HepG2 (cell line): ENCODE data around the gene SULT2A1. TPM values are rescaled to one million over a fixed set of nuclear protein-coding genes. Genes with fewer than 3 reads are reported as not detected.
A peak's percentile ranks its signal among the peaks of the same experiment; 100 is the strongest.

Source experiments
- CREB1 ChIP-seq, 2 experiments: fragments of 450-650 bp in 1 of 2; IDR thresholded peaks; 2 replicates each; pipeline ENCODE4 v1.6.1; 2016 to 2017; ENCODE audit warnings: control low read depth in 1 of 2, mild to moderate bottlenecking in 1 of 2, missing compliant biosample characterization in 1 of 2, missing genetic modification characterization in 1 of 2
- EHMT2 ChIP-seq: fragments of 200-600 bp; sonication (generic); IDR thresholded peaks from 2 replicates; pipeline ENCODE4 v1.7.0; 2017; ENCODE audit warnings: antibody characterized with exemption, low read depth, low read length, borderline replicate concordance
- NFE2 ChIP-seq: sonication (generic); formaldehyde crosslinking; IDR thresholded peaks from 2 replicates; pipeline ENCODE4 v1.4.0; 2020; ENCODE audit warnings: missing genetic modification reagents
- NFE2L2 ChIP-seq: fragments of 150-350 bp; IDR thresholded peaks from 2 replicates; pipeline ENCODE4 v1.6.1; 2014; ENCODE audit warnings: low read length
- PHF5A ChIP-seq: IDR thresholded peaks from one replicate; pipeline ENCODE4 v1.6.1; 2018; ENCODE audit warnings: low read depth, missing genetic modification reagents; ENCODE audit not compliant: unreplicated experiment
- POLR2A ChIP-seq, 2 experiments: IDR thresholded peaks; 2 replicates each; pipeline ENCODE4 v1.6.1; 2011; ENCODE audit warnings: low read depth in 2 of 2, low read length in 2 of 2, mild to moderate bottlenecking in 1 of 2, moderate library complexity in 1 of 2; ENCODE audit not compliant: insufficient read depth in 1 of 2
- SRSF4 ChIP-seq: fragments of 200-400 bp; formaldehyde crosslinking; IDR thresholded peaks from one replicate; pipeline ENCODE4 v1.6.1; 2018; ENCODE audit warnings: mild to moderate bottlenecking, low read depth, low read length, moderate library complexity; ENCODE audit not compliant: poor library complexity, severe bottlenecking
- ZFP1 ChIP-seq: IDR thresholded peaks from 2 replicates; pipeline ENCODE4 v1.6.1; 2016
- ZFP62 ChIP-seq: sonication (generic); formaldehyde crosslinking; IDR thresholded peaks from 2 replicates; pipeline ENCODE4 v1.4.0; 2020; ENCODE audit warnings: missing genetic modification reagents
- ZFYVE20 ChIP-seq: sonication (generic); formaldehyde crosslinking; IDR thresholded peaks from 2 replicates; pipeline ENCODE4 v1.8.0; 2023; ENCODE audit warnings: low read depth, mild to moderate bottlenecking, moderate library complexity, missing genetic modification reagents, borderline replicate concordance
- ZNF138 ChIP-seq: sonication (generic); formaldehyde crosslinking; IDR thresholded peaks from 2 replicates; pipeline ENCODE4 v1.5.0; 2020; ENCODE audit warnings: mild to moderate bottlenecking, low read depth, missing genetic modification reagents
- ZNF3 ChIP-seq: IDR thresholded peaks from 2 replicates; pipeline ENCODE4 v1.7.0; 2017; ENCODE audit warnings: inconsistent platforms
- ZNF503 ChIP-seq: sonication (generic); formaldehyde crosslinking; IDR thresholded peaks from 2 replicates; pipeline ENCODE4 v1.4.0; 2020; ENCODE audit warnings: missing genetic modification reagents
- ZNF7 ChIP-seq: IDR thresholded peaks from 2 replicates; pipeline ENCODE4 v1.6.1; 2016; ENCODE audit warnings: missing biosample characterization, missing genetic modification reagents
- ZNF883 ChIP-seq: sonication (generic); formaldehyde crosslinking; IDR thresholded peaks from 2 replicates; pipeline ENCODE4 v1.5.1; 2020; ENCODE audit warnings: mild to moderate bottlenecking, missing genetic modification reagents; ENCODE audit errors: not compliant biosample characterization
- ZSCAN5A ChIP-seq: sonication (generic); formaldehyde crosslinking; IDR thresholded peaks from 2 replicates; pipeline ENCODE4 v1.8.0; 2022; ENCODE audit warnings: mild to moderate bottlenecking, missing genetic modification reagents, borderline replicate concordance
- polyA plus RNA-seq, 8 experiments: library from polyadenylated mRNA; depleted of rRNA in 3 of 8; stranded (reverse) in 7 of 8; unstranded in 1 of 8; fragments of >200 nt; fragmentation: Illumina TruSeq in 4 of 8; extraction: Trizol in 4 of 8; gene quantifications; 2 replicates each; pipeline versions ENCODE4 v1.2.1 to v1.2.3, GENCODE V29; 2011 to 2016; ENCODE audit warnings: low read depth in 4 of 8, missing spikeins in 1 of 8, mixed read lengths in 1 of 8; ENCODE audit not compliant: insufficient read depth in 1 of 8
- total RNA-seq, 5 experiments: library from RNA; depleted of rRNA; stranded (reverse); fragments of >200 nt; fragmentation: Illumina TruSeq; extraction: Trizol; gene quantifications; 2 replicates each; pipeline ENCODE4 v1.2.3, GENCODE V29; 2016; ENCODE audit warnings: low read depth in 1 of 5
- TF ChIP-seq, protein P1 (sequence below): sonication (generic); formaldehyde crosslinking; IDR thresholded peaks from 2 replicates; pipeline ENCODE4 v1.4.0; 2020; ENCODE audit warnings: mild to moderate bottlenecking, low read depth, missing genetic modification reagents
- TF ChIP-seq, protein P2 (sequence below): sonication (generic); formaldehyde crosslinking; IDR thresholded peaks from 2 replicates; pipeline ENCODE4 v1.8.0; 2022; ENCODE audit warnings: mild to moderate bottlenecking, missing genetic modification reagents, moderate library complexity

Gene SULT2A1
- total and polyA plus RNA-seq, 2 of the 13 experiments (the other 11 are each of a cell fraction or from before 2014, with no cell fraction given): 137 to 193 TPM

GRCh38 chr19:47886010-47886559 lies at the start of gene SULT2A1 (continued):
- TF ChIP-seq, protein P1, sequence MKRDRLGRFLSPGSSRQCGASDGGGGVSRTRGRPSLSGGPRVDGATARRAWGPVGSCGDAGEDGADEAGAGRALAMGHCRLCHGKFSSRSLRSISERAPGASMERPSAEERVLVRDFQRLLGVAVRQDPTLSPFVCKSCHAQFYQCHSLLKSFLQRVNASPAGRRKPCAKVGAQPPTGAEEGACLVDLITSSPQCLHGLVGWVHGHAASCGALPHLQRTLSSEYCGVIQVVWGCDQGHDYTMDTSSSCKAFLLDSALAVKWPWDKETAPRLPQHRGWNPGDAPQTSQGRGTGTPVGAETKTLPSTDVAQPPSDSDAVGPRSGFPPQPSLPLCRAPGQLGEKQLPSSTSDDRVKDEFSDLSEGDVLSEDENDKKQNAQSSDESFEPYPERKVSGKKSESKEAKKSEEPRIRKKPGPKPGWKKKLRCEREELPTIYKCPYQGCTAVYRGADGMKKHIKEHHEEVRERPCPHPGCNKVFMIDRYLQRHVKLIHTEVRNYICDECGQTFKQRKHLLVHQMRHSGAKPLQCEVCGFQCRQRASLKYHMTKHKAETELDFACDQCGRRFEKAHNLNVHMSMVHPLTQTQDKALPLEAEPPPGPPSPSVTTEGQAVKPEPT (CRISPR knock-in tag): no peak
- no peak for TF ChIP-seq SRSF4
- TF ChIP-seq ZSCAN5A: peak; percentile 74; the same call in 1 of the 2 replicates
- TF ChIP-seq ZNF138 (CRISPR knock-in tag): no peak
- TF ChIP-seq ZNF503 (CRISPR knock-in tag): peak; percentile 85; the same call in 1 of the 2 replicates
- no peak for TF ChIP-seq CREB1 (IDR thresholded peaks at IDR 0.05)
- peak; percentile 73; the same call in 1 of the 2 replicates for TF ChIP-seq CREB1 (CRISPR knock-in tag; IDR thresholded peaks at IDR 0.05)
- no peak for TF ChIP-seq ZNF3
- no peak for TF ChIP-seq ZNF883 (CRISPR knock-in tag)
- no peak for TF ChIP-seq ZFYVE20 (CRISPR knock-in tag)
- TF ChIP-seq POLR2A (IDR thresholded peaks at IDR 0.05; ENCODE audit: insufficient read depth in 1 of 2, low read depth in 2 of 2, low read length in 2 of 2): peak; percentile 89 to 97
- TF ChIP-seq PHF5A (CRISPR knock-in tag): no peak
- TF ChIP-seq ZFP62 (CRISPR knock-in tag): no peak
- no peak for TF ChIP-seq NFE2L2
- no peak for TF ChIP-seq ZNF7 (CRISPR knock-in tag)
- TF ChIP-seq EHMT2: no peak
- no peak for TF ChIP-seq NFE2 (CRISPR knock-in tag)
- TF ChIP-seq ZFP1 (CRISPR knock-in tag): peak; percentile 62
- TF ChIP-seq, protein P2, sequence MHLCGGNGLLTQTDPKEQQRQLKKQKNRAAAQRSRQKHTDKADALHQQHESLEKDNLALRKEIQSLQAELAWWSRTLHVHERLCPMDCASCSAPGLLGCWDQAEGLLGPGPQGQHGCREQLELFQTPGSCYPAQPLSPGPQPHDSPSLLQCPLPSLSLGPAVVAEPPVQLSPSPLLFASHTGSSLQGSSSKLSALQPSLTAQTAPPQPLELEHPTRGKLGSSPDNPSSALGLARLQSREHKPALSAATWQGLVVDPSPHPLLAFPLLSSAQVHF: no peak
